Esophagus (tissue), 2 donors: ENCODE measurements around the gene MYLIP. TPM values are rescaled to one million over a fixed set of nuclear protein-coding genes. Genes with fewer than 3 reads are reported as not detected.

Experiments
- H3K27ac ChIP-seq, 2 donors: one replicate each; pipeline ENCODE4 v1.5.1; 2013; ENCODE audit warnings: low read depth in 2 of 2, mild to moderate bottlenecking in 2 of 2, inconsistent platforms in 1 of 2, low read length in 1 of 2, moderate library complexity in 1 of 2
- H3K27me3 ChIP-seq, 2 donors: one replicate each; pipeline ENCODE4 v1.6.1; 2013; ENCODE audit warnings: low read length in 2 of 2, control low read depth in 1 of 2, mild to moderate bottlenecking in 1 of 2; ENCODE audit not compliant: insufficient read depth in 2 of 2, control insufficient read depth in 1 of 2
- H3K36me3 ChIP-seq, 2 donors: one replicate each; pipeline ENCODE4 v1.6.1; 2013; ENCODE audit warnings: low read length in 1 of 2; ENCODE audit not compliant: control insufficient read depth in 2 of 2, insufficient read depth in 2 of 2
- H3K4me1 ChIP-seq, 2 donors: one replicate each; pipeline ENCODE4 v1.6.1; 2013; ENCODE audit warnings: low read length in 1 of 2; ENCODE audit not compliant: control insufficient read depth in 2 of 2, insufficient read depth in 2 of 2
- H3K4me3 ChIP-seq, 2 donors: one replicate each; pipeline ENCODE4 v1.5.1; 2013; ENCODE audit warnings: low read length in 2 of 2, mild to moderate bottlenecking in 2 of 2, low read depth in 1 of 2, moderate library complexity in 1 of 2
- H3K9me3 ChIP-seq, 2 donors: one replicate each; pipeline ENCODE4 v1.6.1; 2013; ENCODE audit warnings: mild to moderate bottlenecking in 2 of 2, low read depth in 1 of 2, low read length in 1 of 2, moderate library complexity in 1 of 2; ENCODE audit not compliant: control insufficient read depth in 2 of 2, insufficient read depth in 1 of 2
- WGBS, 2 donors: extraction: QIAGEN DNeasy Blood & Tissue Kit; methylation state at CpG; one replicate each; pipeline ENCODE4 v1.1.7; 2013; 5-methylcytosine and 5-hydroxymethylcytosine counted together
- polyA plus RNA-seq, 2 donors: library from polyadenylated mRNA; stranded (reverse); fragments of 200-250 nt; gene quantifications; one replicate each; pipeline ENCODE4 v1.2.3, GENCODE V29; 2013
- donor health status: healthy with polysubstance abuse.
- donor health status: Bipolar disorder and iron deficiency.

MYLIP gene
- polyA plus RNA-seq, 2 donors: 7.2 to 11.6 TPM

- WGBS, 2 donors: 49 to 78% methylated on average over 2 of the region's 2 CpGs
- Histone ChIP-seq H3K4me3 (no peak overlapping the region), H3K36me3 (peaks cover 8 to 32% of the 10 kb centered on the region in 2 donors), H3K27ac (no peak overlapping the region), H3K4me1 (peaks cover 0 to 2% of the 10 kb centered on the region in 2 donors), H3K9me3 (no peaks in the 10 kb centered on the region), H3K27me3 (no peaks in the 10 kb centered on the region)
Observed at GRCh38 chr6:16148498-16148897, 19.6 kb downstream of the MYLIP start.

- no peak overlapping the region for H3K27ac ChIP-seq
- H3K36me3 ChIP-seq: peaks cover 4 to 27% of the 10 kb centered on the region in 2 donors
- WGBS, 2 donors: 99 to 100% methylated on average over 2 of the region's 2 CpGs
- no peak overlapping the region for H3K4me3 ChIP-seq
- peaks cover 0 to 2% of the 10 kb centered on the region in 2 donors for H3K4me1 ChIP-seq
- H3K27me3 ChIP-seq: no peaks in the 10 kb centered on the region
- no peaks in the 10 kb centered on the region for H3K9me3 ChIP-seq
Observed at GRCh38 chr6:16149305-16149704, 20.4 kb downstream of the MYLIP start.

GRCh38 chr6:16150098-16150497 lies 21.2 kb downstream of the MYLIP start:
- Histone ChIP-seq H3K9me3 (no peaks in the 10 kb centered on the region), H3K4me3 (no peak overlapping the region), H3K36me3 (peaks cover 4 to 20% of the 10 kb centered on the region in 2 donors), H3K27me3 (no peaks in the 10 kb centered on the region), H3K4me1 (peaks cover 0 to under 1% of the 10 kb centered on the region in 2 donors), H3K27ac (no peak overlapping the region)
- WGBS, 2 donors: 94 to 97% methylated on average over 7 of the region's 7 CpGs

- Histone ChIP-seq H3K4me1 (no peaks in the 10 kb centered on the region), H3K36me3 (peaks cover 0 to 11% of the 10 kb centered on the region in 2 donors), H3K9me3 (peaks cover 0 to 2% of the 10 kb centered on the region in 2 donors), H3K27me3 (no peaks in the 10 kb centered on the region), H3K4me3 (no peak overlapping the region), H3K27ac (no peak overlapping the region)
- 79 to 82% methylated on average over 9 of the region's 9 CpGs for WGBS, 2 donors
Observed at GRCh38 chr6:16153211-16153820, 24.4 kb downstream of the MYLIP start.

GRCh38 chr6:16154904-16155303 lies 26.0 kb downstream of the MYLIP start:
- WGBS, 2 donors: 73 to 84% methylated on average over 2 of the region's 2 CpGs
- no peaks in the 10 kb centered on the region for H3K27me3 ChIP-seq
- peaks cover 0 to 2% of the 10 kb centered on the region in 2 donors for H3K9me3 ChIP-seq
- H3K27ac ChIP-seq: no peak overlapping the region
- peaks cover 0 to 8% of the 10 kb centered on the region in 2 donors for H3K36me3 ChIP-seq
- H3K4me3 ChIP-seq: no peak overlapping the region
- no peaks in the 10 kb centered on the region for H3K4me1 ChIP-seq

GRCh38 chr6:16157492-16157891 lies 28.6 kb downstream of the MYLIP start:
- Histone ChIP-seq H3K4me3 (no peak overlapping the region), H3K27ac (no peak overlapping the region), H3K4me1 (no peaks in the 10 kb centered on the region), H3K27me3 (no peaks in the 10 kb centered on the region), H3K36me3 (peaks cover 0 to 1% of the 10 kb centered on the region in 2 donors), H3K9me3 (peaks cover 0 to 2% of the 10 kb centered on the region in 2 donors)
- 58 to 66% methylated on average over 3 of the region's 3 CpGs for WGBS, 2 donors

DNA sequence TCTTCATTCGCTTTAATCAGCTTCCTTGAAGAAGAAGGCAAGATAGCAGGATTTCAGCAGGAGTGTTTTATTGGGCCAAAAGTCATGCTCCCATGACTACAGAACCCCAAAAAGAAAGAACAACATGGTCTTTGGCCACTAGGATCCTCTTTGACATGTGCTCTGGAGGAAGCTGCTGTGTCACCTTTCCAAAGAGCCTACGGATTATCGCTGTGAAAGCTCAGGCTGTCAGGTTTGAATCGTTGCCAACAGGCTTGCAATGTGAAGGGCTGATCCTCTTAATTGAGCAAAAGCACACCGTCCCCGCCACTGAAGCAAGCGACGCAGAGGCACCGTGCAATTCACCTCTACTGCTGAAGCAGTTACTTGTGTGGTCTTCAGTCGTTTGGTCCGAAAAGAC lies 29.0 kb downstream of the MYLIP start:
- Histone ChIP-seq H3K36me3 (no peaks in the 10 kb centered on the region), H3K27ac (no peak overlapping the region), H3K27me3 (no peaks in the 10 kb centered on the region), H3K4me3 (no peak overlapping the region), H3K4me1 (no peaks in the 10 kb centered on the region), H3K9me3 (peaks cover 0 to 2% of the 10 kb centered on the region in 2 donors)
- WGBS, 2 donors: 70 to 75% methylated on average over 11 of the region's 11 CpGs

DNA sequence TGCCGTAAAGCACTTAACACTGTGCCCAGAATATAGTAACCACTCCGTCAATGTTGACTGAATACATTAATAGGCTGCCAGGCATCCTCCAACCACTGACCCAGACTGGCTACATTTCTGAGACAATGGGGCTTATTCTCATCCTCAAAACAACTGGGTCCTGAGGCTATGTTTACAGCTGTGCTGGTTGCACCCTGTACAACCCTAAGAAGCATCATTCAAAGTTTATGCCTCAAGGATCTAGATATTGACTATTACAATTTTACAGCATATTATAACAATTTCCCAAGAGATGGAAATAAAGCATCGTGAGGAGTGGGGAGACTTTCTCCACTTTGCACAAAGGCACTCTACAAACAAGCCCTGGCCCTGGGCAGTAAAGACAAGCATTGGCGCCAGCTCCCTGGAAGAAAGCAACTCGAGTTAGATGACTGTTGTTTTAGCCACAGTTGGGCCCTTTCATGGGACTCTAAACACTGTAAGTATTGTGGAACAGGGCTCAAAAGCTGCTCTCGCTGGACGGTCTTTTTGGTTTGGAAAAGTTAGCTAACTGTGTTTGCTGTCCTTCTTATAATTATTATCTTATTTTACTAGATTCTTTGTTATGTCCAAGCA lies 30.2 kb downstream of the MYLIP start:
- H3K36me3 ChIP-seq: no peaks in the 10 kb centered on the region
- no peaks in the 10 kb centered on the region for H3K4me1 ChIP-seq
- no peaks in the 10 kb centered on the region for H3K27me3 ChIP-seq
- H3K27ac ChIP-seq: no peak overlapping the region
- peaks cover 0 to 2% of the 10 kb centered on the region in 2 donors for H3K9me3 ChIP-seq
- H3K4me3 ChIP-seq: no peak overlapping the region
- 89% methylated on average over 7 of the region's 7 CpGs for WGBS, 2 donors

DNA sequence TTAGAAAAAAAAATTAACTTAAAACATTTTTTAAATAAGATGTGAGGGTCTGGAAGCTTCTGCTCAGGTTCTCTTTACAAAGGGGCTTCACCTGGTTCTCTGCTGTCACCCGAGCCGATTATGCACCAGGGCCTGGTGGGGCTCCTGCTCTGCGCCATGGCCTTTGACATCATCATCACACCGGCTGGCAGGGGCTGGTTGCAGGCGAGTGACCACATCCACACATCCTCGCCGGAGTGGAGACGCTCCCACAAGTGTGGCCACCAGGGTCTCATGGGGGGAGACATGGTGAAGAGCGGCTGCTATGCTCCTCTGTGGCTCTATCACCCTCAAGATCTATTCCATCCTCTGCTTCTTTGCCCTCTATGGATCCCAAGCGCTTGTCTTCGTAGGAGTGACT lies 31.9 kb downstream of the MYLIP start:
- WGBS, 2 donors: 97% methylated on average over 11 of the region's 11 CpGs
- H3K4me3 ChIP-seq: no peak overlapping the region
- no peaks in the 10 kb centered on the region for H3K27me3 ChIP-seq
- H3K36me3 ChIP-seq: no peaks in the 10 kb centered on the region
- H3K9me3 ChIP-seq: no peaks in the 10 kb centered on the region
- no peak overlapping the region for H3K27ac ChIP-seq
- no peaks in the 10 kb centered on the region for H3K4me1 ChIP-seq

DNA sequence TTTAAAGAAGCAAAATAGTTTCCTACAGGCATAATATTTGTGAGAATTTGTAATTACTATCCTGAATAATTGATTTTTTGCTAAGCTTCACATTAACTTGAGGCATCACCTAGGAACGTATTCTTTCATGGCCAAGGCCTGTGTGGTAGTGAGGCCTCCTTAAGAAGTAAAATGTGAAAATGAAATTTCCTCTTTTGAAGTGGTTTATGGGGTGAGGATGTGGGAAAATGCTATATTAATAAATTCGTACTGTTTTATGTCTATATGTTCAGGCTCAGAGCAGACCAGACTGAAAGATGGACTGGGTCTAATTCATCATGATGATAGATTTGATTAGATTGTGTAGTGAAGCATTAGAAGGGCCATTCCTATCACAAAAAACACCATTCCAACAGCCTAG lies 33.1 kb downstream of the MYLIP start:
- no peak overlapping the region for H3K4me3 ChIP-seq
- no peak overlapping the region for H3K27ac ChIP-seq
- H3K4me1 ChIP-seq: no peaks in the 10 kb centered on the region
- H3K9me3 ChIP-seq: no peaks in the 10 kb centered on the region
- WGBS, 2 donors: 78 to 85% methylated on average over 2 of the region's 2 CpGs
- H3K36me3 ChIP-seq: no peaks in the 10 kb centered on the region
- no peaks in the 10 kb centered on the region for H3K27me3 ChIP-seq
